ENCODE data around the gene COMMD8.

GRCh38 chr4:47451657-47452056 is 11.8 kb downstream of the COMMD8 start:
- TF ChIP-seq, protein P1, sequence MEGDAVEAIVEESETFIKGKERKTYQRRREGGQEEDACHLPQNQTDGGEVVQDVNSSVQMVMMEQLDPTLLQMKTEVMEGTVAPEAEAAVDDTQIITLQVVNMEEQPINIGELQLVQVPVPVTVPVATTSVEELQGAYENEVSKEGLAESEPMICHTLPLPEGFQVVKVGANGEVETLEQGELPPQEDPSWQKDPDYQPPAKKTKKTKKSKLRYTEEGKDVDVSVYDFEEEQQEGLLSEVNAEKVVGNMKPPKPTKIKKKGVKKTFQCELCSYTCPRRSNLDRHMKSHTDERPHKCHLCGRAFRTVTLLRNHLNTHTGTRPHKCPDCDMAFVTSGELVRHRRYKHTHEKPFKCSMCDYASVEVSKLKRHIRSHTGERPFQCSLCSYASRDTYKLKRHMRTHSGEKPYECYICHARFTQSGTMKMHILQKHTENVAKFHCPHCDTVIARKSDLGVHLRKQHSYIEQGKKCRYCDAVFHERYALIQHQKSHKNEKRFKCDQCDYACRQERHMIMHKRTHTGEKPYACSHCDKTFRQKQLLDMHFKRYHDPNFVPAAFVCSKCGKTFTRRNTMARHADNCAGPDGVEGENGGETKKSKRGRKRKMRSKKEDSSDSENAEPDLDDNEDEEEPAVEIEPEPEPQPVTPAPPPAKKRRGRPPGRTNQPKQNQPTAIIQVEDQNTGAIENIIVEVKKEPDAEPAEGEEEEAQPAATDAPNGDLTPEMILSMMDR (IDR thresholded peaks at IDR 0.05; ENCODE audit: low read length): no peak
- TF ChIP-seq EZH2 (optimal IDR thresholded peaks at IDR 0.05; ENCODE audit: low read depth, low read length) (no peak), EZH2phosphoT487 (IDR thresholded peaks at IDR 0.05; ENCODE audit: low read length) (no peak)

All from MM.1S (cell line).